WTC11 (cell line): ENCODE measurements around the gene SIRPB2.

Experiments used
- ATF2 ChIP-seq: sonication (generic); formaldehyde crosslinking; IDR thresholded peaks from 2 replicates; pipeline ENCODE4 v1.8.1; 2022; ENCODE audit warnings: low read depth, missing genetic modification reagents, borderline replicate concordance
- CTCF ChIP-seq: fragments of 200-600 bp; IDR thresholded peaks from 2 replicates; pipeline ENCODE4 v1.8.0; 2022; ENCODE audit warnings: antibody characterized with exemption
- IRF2 ChIP-seq: sonication (generic); formaldehyde crosslinking; IDR thresholded peaks from 2 replicates; pipeline ENCODE4 v1.8.0; 2022; ENCODE audit warnings: low read depth, missing genetic modification reagents, borderline replicate concordance
- NR2C2 ChIP-seq: sonication (generic); formaldehyde crosslinking; IDR thresholded peaks from 2 replicates; pipeline ENCODE4 v1.8.0; 2022; ENCODE audit warnings: mild to moderate bottlenecking, missing genetic modification reagents
- ZNF281 ChIP-seq: sonication (generic); formaldehyde crosslinking; IDR thresholded peaks from 2 replicates; pipeline ENCODE4 v1.8.0; 2023; ENCODE audit warnings: mild to moderate bottlenecking, missing genetic modification reagents

- TF ChIP-seq CTCF = no peak
- TF ChIP-seq ZNF281 (CRISPR knock-in tag) = no peak
- TF ChIP-seq ATF2 = no peak
- TF ChIP-seq IRF2 (CRISPR knock-in tag) = no peak
- no peak for TF ChIP-seq NR2C2 (CRISPR knock-in tag)
Measured at GRCh38 chr20:1457992-1458391, 33.2 kb downstream of the SIRPB2 start.
